ENCODE measurements around the gene KCNAB1.

Gene KCNAB1

DNA sequence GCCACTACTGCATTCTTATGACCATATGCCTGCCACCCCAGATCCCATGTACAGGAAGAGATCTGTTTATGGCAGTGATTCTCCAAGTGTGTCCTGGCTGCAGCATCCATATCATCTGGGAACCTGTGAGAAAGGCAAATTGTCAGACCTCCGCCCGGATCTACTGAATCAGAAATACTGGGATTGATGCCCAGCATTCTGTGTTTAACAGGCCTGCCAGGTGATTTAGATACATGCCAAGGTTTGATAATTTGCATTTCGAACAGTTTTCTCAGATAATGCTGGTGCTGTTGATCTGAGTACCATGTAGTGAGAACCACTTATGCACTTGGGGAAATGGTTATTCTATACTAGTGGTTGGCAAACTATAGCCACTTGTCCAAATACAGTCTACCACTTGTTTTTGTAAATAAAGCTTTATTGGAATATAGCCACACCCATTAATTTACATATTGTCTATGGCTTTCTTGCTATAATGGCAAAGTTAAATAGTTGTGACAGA is 269.1 kb downstream of the KCNAB1 start:
- no peak for DNase-seq
- TF ChIP-seq POLR2A (IDR thresholded peaks at IDR 0.05; ENCODE audit: low read length) (no peak), GATA1 (IDR thresholded peaks at IDR 0.05; ENCODE audit: low read depth, low read length) (no peak)

DNA sequence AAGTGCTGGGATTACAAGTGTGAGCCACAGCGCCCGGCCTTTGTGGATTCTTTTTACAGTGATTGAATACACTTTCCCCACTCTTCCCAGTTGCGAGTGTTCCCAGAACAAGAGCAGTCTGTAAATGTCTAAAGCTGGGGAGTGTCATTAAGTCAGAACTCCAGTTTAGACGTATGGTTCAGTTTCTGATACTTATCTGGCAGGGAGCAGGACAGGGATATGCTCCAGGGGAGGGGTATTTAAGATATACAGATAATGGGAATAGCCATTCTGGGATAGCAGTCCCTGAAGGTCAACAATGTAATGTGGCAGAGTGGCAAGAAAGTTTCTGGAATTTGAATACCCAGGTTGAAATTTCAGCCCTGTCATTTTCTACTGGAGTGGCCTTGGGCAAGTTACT is 270.5 kb downstream of the KCNAB1 start:
- TF ChIP-seq GATA1 (IDR thresholded peaks at IDR 0.05; ENCODE audit: low read depth, low read length) (no peak), POLR2A (IDR thresholded peaks at IDR 0.05; ENCODE audit: low read length) (no peak)
- DNase-seq, result no peak

DNA sequence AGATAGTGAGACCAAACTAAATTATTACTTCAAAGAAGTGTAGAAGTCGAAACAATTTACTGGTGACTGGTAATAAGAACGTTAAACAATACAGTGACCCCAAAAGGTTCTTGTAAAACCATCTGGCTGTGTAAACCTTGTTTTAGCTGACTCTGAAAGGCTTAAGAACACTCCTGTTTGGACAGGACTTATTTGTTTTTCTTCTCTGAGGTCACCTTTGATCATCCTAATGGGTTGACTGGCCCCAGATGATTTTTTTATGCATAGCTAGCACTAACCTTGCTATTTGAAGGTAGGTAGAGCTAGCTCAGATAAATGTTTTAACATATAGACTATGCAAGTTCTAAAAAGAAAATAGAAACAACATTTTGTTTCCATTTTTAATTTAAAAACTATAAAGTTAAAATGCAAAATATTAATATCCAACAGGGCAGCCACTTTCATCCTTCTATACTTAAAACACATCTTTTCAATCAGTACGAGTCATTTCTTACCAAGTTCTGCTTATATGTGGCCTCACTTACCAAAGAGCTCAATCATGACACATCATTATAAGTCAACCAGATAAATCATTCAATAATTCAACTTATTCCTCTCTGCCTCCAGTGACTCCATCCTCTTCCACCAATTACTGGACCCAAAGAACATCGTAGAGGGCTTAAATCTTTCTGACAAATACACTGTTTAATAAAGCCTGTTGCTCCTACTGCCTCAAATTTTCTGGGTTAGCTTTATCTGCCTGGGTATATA is 275.8 kb downstream of the KCNAB1 start:
- TF ChIP-seq POLR2A (IDR thresholded peaks at IDR 0.05; ENCODE audit: low read length), result no peak
- TF ChIP-seq GATA1 (IDR thresholded peaks at IDR 0.05; ENCODE audit: low read depth, low read length), result no peak
- DNase-seq, result no peak

DNA sequence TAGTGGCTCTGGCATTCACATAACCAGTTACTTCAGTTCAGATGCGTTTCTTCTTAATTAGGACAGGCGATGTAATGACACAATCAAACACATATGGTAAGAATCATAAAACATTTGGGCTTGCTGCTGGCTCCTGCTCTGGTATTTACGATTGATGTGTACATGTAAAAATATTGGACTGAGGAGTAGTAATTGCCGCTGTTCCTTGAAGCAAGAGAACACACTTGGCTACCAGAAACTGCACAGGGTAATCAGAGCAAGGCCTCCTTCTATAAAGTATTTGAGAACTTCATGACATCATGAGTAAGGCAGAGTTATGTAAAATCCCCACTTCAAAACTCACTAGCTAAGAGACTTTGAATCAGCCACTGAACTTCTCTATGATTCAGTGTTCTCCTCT is 276.5 kb downstream of the KCNAB1 start:
- TF ChIP-seq GATA1 (IDR thresholded peaks at IDR 0.05; ENCODE audit: low read depth, low read length) (no peak), POLR2A (IDR thresholded peaks at IDR 0.05; ENCODE audit: low read length) (no peak)
- DNase-seq, result no peak

DNA sequence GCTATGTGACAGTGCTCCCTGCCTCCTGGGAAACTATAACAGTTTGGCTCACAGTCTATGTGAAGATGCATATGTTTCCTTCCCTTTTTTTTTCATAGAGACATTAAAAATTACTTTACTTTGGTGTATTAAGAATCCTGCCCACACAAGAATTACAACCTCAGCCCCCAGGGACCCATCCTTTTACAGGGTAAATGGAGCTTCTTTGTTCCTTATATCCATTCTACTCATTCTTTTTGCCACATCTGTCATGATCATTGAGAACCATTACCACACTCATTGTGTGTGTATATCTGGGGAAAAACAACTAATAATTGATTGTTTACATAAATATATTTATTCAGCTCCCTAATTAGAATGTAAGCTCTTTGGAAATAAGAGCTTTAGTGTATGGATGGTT is 277.2 kb downstream of the KCNAB1 start:
- DNase-seq, result no peak
- no peak for TF ChIP-seq GATA1 (IDR thresholded peaks at IDR 0.05; ENCODE audit: low read depth, low read length)
- TF ChIP-seq POLR2A (IDR thresholded peaks at IDR 0.05; ENCODE audit: low read length), result no peak

DNA sequence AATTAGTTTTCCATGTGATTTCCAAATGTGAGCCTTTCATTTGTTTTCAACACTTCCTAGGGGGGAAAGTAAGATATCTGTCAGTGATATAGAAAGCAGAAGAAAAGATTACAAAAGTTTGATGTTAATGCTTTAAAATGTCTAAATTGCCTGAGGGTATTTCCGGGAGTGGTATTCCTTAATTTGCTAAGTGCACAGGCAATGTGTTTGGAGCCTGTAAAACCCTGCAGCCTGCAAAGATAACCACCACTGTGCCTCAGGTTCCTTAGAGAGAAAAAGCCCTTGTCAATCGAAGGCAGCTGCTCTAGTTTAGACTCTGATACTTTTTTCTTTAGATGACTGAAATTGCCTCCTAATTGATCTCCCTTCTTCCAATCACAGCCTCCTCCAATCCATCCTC is 279.7 kb downstream of the KCNAB1 start:
- TF ChIP-seq GATA1 (IDR thresholded peaks at IDR 0.05; ENCODE audit: low read depth, low read length), result no peak
- TF ChIP-seq POLR2A (IDR thresholded peaks at IDR 0.05; ENCODE audit: low read length), result no peak
- no peak for DNase-seq

DNA sequence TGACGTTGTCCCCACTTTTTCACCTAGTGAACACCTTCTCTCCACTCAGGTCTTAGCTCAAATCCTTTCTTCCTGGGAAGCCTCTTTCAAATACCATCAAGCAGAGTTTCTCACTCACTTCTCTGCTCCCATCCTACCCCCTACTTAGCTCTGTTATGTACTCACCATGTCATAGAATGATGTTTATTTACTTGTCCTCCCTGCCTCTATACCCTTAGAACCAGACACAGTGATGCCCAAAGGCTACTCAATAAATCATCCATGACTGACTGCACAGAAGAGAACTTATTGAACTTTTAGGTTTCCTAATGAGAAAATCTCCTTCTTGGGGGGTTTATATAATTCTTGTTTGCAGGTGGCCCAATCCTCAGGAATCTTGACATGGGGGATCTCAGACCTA is 280.4 kb downstream of the KCNAB1 start:
- DNase-seq, result no peak

DNA sequence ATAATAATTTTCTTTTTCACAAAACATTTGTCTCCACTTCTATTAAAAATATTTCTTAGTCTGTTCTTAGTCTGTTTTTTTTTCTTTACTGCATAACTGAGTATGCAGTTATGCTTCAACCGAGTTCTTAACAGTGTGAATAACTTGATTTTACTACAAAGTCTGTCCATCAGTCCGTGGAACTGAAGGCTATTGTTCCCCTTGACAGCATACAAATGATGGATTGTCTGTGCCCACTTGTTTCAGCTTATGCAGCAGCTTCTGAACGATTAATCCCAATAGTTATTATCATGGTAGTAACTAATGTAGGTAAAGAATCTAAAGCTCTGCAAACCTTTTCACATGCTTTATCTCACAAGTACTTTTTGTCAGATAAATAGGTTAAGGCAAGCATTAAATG is 283.8 kb downstream of the KCNAB1 start:
- TF ChIP-seq POLR2A (IDR thresholded peaks at IDR 0.05; ENCODE audit: low read length) (no peak), GATA1 (IDR thresholded peaks at IDR 0.05; ENCODE audit: low read depth, low read length) (no peak)
- no peak for DNase-seq

More for the DNA sequence above, 280.4 kb downstream of the KCNAB1 start:
- TF ChIP-seq POLR2A (IDR thresholded peaks at IDR 0.05; ENCODE audit: low read length) (no peak), GATA1 (IDR thresholded peaks at IDR 0.05; ENCODE audit: low read depth, low read length) (no peak)

DNA sequence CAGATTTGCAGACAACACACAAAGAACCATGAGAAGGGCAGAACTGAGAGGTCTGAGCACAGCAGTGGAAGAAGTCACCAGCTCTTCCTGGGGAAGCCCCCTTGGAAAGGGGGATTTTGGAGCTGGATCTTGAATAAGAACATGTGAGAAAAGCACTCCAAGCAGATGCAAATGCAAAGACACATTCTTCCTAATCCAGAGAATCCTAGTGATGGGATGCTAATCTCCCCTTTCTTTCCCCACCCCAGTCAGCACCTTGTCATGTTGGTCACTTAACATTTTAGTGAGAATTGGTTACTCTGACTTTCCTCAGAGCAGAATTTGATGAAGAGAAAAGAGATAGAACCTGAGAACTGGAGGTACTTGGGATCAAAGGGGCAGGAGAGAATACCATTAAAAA is 286.0 kb downstream of the KCNAB1 start:
- DNase-seq, result no peak

DNA sequence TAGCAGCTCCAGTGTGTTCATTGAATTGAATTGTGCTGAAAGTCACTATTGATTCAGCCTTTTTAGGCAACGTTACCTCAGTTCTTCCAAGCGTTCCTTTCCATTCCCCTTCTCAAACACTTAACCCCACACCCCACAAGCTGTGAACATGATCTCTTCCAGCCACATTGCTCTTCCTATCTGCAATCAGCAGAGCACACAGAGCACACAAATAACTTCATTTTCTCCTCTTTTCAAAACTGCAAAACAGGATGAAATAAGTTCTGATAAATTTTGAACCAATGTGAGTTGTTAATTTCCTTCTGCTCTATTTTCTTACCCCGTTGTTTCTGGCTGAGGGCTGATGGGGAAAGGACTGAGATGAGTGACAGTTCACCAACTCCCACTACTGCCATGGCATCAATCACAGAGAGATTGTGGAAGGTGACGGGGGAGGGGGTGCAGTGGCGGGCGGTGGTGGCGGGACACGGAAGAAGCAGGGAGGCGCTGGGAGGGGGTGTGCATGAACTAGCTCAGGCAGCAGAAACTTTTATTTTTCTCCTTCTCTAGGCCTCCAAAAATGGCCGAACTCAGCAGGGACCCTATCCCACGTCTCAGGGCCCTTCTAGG is 287.3 kb downstream of the KCNAB1 start:
- no peak for DNase-seq
- TF ChIP-seq POLR2A (IDR thresholded peaks at IDR 0.05; ENCODE audit: low read length) (no peak), GATA1 (IDR thresholded peaks at IDR 0.05; ENCODE audit: low read depth, low read length) (no peak)

More for the DNA sequence above, 286.0 kb downstream of the KCNAB1 start:
- TF ChIP-seq POLR2A (IDR thresholded peaks at IDR 0.05; ENCODE audit: low read length), result no peak
- TF ChIP-seq GATA1 (IDR thresholded peaks at IDR 0.05; ENCODE audit: low read depth, low read length), result no peak

DNA sequence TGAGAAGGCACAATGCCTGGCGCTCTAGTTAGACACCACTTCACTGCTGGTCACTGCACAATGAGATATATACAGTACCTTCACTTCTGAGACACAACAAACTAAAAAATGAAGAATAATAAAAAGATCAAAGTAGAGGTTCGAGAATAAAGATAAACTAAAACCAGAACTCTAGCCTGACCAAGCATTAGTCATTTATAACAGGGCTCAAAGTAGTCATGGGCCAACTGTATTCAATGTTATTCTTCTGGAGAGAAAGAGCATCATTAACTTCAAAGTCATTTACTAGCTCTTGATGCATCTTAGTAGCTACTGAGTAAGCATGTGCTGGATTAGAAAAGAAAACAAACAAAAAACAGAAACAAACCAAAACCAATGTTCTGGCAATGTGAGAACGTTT is 289.3 kb downstream of the KCNAB1 start:
- TF ChIP-seq POLR2A (IDR thresholded peaks at IDR 0.05; ENCODE audit: low read length) (no peak), GATA1 (IDR thresholded peaks at IDR 0.05; ENCODE audit: low read depth, low read length) (no peak)
- no peak for DNase-seq

DNA sequence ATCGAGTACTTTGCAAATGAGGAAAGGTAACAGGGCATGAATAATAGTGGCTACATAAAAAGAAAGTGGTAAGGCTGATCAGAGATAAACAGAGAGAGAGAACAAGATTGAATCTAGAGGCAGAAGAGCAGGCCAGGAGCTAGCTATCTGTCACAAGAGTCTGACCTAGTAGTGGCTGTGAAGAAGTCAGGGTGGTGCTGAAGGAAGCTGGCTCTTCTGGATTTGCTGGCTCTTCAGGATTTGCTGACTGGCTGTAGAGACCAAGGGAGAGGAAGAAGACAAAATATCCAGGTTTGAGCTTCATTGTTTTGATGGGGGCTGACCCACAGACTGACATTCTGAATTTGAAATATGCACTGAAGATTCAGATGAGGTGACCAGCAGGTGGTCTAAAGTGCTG is 292.2 kb downstream of the KCNAB1 start:
- DNase-seq, result no peak
- TF ChIP-seq POLR2A (IDR thresholded peaks at IDR 0.05; ENCODE audit: low read length) (no peak), GATA1 (IDR thresholded peaks at IDR 0.05; ENCODE audit: low read depth, low read length) (no peak)

DNA sequence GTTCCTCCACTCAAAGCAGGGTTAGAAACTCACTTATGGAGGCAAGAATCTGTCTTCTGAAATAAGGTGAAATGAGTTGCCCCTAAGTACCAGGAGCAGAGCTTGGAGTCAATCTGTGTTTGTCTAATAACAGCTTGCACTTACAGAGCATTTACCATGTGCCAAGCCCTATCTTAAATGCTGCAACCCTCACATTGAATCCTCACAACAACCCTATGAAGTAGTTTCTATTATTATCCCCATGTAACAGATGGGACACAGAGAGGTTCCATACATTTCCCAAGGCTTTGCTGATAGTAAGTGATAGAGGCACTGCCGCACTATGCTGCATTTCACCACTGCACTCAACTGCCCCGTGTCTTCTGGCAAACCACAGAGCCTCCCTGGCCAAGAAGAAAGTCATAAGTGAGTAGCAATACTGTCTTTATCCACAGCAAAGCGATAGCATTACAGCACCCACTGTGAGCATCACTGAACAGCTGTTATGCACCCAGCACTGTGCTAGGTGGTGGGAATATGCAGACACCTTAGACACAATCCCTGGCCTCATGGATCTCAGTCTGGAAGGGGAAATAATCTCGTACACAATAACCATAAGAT is 293.0 kb downstream of the KCNAB1 start:
- TF ChIP-seq GATA1 (IDR thresholded peaks at IDR 0.05; ENCODE audit: low read depth, low read length) (no peak), POLR2A (IDR thresholded peaks at IDR 0.05; ENCODE audit: low read length) (no peak)

DNA sequence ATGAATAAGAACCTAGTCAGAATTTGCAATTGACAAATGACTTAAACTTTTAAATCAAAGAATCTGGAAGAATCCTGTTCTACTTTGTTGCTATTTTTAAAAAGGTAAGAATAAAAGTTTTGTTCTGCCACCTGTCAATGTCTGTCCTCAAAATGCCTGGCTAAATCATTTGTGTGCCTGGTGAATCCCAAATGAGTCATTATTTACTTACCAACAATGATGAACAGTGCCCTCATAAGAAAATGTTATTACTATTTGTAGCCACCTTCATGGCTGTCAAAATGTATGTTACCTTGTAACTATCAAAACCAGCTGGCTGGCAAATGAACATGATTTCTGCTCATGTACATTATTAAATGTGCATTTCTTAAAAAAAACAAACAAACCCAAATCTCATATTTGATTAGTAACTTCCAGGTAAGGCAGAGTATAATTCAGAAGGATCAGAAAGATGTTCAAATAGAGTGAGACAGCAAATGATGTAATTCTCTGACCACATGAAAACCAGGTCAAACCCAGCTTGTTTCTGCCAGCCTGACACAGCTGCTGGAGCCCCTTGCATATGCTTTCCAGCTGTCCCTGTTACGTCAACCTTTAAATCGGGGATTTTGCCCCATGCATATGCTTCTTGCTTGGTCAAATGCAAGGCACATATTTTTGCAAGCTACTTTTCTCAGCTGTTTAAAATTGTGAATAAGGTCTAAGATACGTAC is 296.6 kb downstream of the KCNAB1 start:
- no peak for DNase-seq

More for the DNA sequence above, 293.0 kb downstream of the KCNAB1 start:
- DNase-seq, result no peak

More for the DNA sequence above, 296.6 kb downstream of the KCNAB1 start:
- TF ChIP-seq POLR2A (IDR thresholded peaks at IDR 0.05; ENCODE audit: low read length) (no peak), GATA1 (IDR thresholded peaks at IDR 0.05; ENCODE audit: low read depth, low read length) (no peak)

All from erythroblast (primary cell).